ENCODE measurements around the gene PLA2G2F.
"Not testable (repeated sequence)": the region's sequence is repeated elsewhere in the genome, so short reads cannot be mapped to it uniquely, and the experiment has no call there.

DNA sequence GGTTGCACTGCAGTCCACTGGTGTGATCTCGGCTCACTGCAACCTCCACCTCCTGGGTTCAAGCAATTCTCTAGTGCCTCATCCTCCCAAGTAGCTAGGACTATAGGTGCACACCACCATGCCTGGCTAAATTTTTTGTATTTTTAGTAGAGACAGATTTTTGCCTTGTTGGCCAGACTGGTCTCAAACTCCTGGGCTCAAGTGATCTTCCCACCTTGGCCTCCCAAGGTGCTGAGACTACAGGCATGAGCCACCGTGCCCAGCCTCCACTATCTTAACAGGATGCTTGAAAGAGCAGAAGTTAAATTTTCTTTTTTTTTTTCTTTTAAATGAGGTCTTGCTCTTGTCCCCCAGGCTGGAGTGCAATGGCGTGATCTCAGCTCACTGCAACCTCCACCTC is 8.6 kb upstream of the PLA2G2F start:
- TF ChIP-seq, protein P1, sequence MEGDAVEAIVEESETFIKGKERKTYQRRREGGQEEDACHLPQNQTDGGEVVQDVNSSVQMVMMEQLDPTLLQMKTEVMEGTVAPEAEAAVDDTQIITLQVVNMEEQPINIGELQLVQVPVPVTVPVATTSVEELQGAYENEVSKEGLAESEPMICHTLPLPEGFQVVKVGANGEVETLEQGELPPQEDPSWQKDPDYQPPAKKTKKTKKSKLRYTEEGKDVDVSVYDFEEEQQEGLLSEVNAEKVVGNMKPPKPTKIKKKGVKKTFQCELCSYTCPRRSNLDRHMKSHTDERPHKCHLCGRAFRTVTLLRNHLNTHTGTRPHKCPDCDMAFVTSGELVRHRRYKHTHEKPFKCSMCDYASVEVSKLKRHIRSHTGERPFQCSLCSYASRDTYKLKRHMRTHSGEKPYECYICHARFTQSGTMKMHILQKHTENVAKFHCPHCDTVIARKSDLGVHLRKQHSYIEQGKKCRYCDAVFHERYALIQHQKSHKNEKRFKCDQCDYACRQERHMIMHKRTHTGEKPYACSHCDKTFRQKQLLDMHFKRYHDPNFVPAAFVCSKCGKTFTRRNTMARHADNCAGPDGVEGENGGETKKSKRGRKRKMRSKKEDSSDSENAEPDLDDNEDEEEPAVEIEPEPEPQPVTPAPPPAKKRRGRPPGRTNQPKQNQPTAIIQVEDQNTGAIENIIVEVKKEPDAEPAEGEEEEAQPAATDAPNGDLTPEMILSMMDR (IDR thresholded peaks at IDR 0.05): not testable (repeated sequence)
- TF ChIP-seq POLR2A (IDR thresholded peaks at IDR 0.05): not testable (repeated sequence)
